NCI-H345 treated with DMSO at 0.1 percent for 48 hours (cell line): ENCODE results near the gene WARS2.
"Not testable (repeated sequence)": the region's sequence is repeated elsewhere in the genome, so short reads cannot be mapped to it uniquely, and the experiment has no call there.

Source experiments
- DNase-seq: peaks from one replicate; lab custom pipeline; 2025; ENCODE audit not compliant: unreplicated experiment; lab: John Stamatoyannopoulos, UW

WARS2 gene

DNA sequence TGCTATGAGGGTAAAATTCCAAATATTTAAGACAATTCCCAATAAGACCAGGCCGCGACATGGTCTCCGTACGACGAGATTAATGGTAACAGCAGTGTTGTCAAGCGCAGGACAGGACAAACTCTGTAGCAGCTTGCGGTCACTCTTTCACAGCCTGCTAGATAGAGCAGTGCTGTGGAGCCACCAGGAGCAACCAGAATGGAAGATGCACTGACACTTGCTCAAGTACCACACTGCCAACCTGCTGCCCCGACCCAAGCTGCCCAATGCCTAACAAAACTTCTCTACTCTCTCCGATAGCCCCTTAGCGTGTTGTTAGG, 636 bp downstream of the WARS2 start:
- no peak for DNase-seq

DNA sequence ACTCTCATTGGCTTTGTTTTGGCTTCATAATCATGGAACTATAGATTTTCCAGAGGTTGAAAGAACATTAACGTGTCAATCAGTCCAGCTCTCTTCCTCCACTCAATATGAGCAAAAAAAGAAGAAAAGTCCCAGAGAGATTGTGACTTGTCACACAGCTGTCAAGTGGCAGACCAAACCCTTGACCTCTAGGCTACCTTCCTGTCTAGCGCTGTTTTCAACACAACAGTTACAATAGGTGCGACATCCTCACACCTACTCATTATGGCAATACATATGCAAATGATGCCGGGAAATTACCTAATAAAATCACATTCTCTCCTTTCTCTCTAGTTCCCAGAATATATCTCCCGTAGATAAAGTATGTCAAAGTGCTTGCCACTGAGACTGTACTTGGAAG, 1.1 kb downstream of the WARS2 start:
- DNase-seq, result no peak

DNA sequence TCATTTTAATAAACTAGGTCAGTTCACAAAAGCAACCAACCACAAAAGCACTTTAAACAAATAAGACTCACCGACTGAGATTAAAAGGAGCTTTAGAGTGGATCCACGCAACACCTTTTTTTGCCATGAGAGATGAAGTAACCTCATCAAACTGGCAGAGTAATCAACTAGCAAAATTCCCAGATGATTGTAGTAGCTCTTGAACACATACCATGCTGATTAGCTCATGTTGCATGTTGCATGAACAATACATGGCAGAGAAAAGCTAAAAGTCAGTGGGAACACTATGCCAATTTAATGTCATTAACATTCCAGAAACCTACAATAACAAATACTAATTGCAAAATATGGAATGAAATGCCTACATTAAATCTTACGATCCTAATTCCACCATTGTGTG, 4.1 kb downstream of the WARS2 start:
- no peak for DNase-seq

DNA sequence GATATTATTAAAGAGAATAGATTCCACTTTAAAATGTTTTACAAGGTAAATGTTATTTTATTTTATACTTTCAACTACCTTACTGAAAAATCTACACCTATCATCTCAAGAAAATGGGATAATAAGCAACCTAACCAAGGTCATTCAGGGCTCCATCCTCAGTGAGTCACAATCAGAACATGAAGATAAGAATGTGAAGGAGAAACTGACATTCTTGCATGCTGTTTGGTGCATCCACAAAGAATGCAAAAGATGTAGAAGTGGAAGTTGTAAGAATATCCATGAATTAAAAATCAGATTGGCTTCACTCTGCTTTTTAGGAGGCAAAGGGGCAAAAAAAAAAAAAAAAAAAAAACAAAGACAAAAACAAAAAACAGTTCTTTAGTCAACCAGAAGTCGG, 6.5 kb downstream of the WARS2 start:
- no peak for DNase-seq

DNA sequence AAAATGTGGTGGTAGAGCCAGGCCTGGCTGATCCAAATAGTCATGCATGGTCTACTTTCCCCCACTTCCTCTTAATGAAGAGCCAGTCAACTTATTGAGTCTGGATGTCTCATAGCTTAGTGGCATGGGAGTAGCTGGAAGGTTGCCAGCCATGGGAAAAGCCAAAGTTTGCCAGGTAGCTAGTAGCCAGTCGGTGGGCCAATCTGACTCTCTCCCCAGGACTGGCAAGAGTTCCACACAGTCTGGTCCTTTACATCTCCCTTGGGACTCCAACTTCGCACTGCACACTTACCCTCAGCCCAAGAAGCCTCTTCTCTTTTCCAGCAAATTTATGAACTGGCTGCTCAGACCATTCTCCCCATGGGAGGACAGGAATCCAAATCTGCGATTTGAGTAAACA, 8.3 kb downstream of the WARS2 start:
- DNase-seq, result no peak

DNA sequence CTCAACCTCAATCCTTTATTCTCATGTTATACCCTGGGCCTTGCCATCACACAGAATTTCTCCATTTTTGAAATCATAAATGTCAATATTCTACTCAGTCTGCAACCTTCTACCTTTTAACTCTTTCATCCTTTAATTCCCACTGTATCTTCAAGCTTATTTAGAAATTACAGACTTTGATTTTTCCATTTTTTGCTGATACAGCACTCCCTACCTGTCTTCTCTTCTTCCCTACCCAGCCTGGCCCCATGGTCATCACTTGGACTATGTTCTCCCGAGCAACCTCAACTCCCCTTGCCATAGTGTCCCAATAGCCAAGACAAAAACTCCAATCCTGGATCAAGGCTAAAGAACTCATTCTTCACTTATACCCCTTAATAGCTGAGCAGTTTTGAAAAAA, 14.6 kb downstream of the WARS2 start:
- no peak for DNase-seq

DNA sequence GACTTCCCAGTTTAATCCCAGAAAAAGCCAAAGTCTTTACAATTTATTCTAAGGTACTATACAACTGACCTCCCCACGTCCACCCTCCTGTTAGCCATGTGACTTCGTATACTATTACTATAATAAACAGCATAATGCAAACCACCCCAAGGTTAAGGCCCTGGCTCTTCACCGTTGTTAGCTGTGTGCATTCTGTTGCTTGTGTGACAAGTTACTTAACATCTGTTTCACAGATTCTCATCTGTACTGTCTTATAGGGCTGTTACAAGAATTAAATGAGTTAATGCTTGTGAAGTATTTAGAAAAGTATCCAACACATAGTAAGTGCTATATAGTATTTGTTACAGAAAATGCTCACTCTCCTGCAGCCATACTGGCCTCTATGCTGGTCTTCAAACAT, 15.7 kb downstream of the WARS2 start:
- DNase-seq, result no peak

DNA sequence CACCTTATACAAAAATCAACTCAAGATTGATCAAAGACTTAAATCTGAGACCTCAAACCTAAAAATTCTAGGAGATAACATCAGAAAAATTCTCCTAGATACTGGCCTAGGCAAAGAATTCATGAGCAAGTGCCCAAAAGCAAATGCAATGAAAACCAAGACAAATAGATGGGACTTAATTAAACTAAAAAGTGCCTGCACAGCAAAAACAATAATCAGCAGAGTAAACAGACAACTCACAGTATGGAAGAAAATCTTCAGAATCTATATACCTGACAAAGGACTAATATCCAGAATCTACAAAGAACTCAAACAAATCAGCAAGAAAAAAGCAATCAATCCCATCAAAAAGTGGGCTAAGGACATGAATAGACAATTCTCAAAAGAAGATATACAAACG, 18.6 kb downstream of the WARS2 start:
- DNase-seq, result not testable (repeated sequence)

DNA sequence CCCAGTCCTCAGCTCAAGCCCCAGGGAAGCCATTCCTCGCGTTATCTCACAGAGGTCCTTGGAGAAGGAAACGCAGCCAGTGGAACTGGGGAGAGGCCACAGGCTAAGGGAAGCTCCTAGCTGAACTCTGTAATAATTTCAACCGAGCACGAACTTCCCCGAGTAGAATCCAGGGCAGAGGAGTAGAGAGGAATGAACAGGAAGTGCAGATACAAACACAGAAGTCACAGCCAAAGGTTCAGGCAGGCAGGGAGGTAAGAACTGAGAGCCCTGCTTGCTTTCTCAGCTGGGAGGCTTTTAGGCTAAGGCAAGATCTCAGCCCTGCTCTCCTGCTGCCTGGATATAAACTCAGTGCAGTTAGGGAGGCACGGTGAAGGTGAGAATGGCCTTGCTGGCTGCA, 23.7 kb downstream of the WARS2 start:
- DNase-seq, result no peak

DNA sequence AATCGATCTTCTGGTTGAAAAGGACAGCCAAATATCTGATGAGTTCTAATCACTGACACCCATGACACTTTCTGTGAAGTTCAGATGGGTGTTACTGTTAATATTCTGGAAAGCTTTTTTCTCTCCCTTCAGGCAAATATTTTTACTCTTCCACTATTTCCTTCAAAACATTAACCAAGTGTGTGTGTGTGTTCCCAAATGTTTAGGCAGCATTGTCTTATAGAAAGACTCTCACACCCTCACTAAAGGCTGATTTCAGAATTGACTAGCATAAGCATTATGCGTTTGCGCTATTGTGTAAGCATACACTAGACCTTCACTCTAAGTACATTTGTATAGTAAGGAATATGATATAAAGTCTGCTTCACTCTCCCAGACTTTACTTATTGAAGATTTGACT, 24.7 kb downstream of the WARS2 start:
- DNase-seq, result no peak

DNA sequence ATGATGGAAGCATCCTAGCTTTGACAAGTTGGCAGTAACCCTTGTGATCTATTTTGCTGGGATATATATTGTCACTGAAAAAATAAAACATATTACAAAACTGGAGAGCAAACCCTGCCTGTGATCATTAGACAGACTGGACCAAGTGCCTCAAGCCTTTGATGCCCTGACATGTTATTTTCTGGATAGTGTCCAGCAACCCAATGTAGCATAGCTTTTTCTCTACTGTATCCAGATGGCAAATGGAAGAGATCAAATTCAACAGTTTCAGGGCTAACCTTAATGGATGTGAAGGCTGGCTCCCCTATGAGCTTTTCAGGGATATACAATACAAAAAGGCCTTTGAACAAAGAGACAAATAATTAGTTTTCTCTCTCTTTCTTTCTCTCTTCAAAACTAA, 25.1 kb downstream of the WARS2 start:
- no peak for DNase-seq

DNA sequence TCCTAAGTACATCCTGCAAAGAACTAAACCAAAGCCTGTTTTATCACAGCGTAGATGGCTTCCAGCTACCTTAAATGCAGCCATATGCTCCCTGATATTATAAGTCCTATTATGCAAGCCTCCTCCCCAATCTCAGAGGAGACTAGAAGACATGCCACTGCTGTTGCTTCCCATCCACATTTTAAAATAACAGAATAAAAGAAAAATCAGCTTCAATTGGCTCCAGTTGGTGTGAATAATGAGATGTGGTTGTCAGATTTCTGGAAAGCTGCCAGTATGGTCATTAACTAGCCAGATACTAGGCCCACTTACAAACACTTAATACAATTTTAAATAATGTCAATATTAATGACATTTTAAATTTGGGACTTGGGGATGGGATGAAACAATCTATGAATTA, 25.7 kb downstream of the WARS2 start:
- DNase-seq, result no peak

DNA sequence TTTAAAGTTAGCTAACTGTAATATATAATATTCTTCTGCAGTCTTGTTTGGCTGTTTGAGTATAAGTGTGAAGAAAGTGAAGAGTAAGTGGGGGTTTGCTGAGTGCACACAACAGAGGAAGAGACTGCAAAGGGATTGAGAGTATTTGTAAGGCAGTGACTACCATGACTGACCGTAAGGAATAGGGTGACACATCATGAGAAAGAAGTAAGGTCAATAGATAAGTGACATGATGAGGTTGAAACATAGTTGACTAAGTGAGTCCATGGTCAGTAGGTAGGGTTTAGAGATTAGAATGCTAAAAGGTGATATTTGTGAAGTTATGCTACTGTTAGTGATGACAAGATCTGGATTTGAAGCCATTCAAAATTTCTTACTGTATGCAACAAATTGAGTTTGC, 27.7 kb downstream of the WARS2 start:
- DNase-seq, result no peak

DNA sequence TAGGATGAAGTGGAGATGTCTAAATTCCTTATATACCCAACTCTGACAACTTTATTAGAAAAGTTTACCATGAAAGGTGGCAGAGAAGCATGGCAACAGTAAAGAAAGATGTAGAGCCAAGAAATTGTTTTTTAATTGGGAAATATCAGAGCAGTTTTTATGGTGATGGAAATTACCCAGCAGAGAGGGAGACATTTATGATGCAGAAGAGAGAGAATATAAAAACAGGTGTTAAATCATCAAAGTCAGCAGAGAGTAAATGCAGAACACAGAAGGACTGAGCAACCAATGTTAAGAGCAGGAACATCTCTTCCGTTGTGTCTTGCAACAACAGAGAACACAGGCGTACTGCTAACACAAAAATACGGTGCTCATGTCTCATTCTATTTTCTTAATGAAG, 28.2 kb downstream of the WARS2 start:
- no peak for DNase-seq

DNA sequence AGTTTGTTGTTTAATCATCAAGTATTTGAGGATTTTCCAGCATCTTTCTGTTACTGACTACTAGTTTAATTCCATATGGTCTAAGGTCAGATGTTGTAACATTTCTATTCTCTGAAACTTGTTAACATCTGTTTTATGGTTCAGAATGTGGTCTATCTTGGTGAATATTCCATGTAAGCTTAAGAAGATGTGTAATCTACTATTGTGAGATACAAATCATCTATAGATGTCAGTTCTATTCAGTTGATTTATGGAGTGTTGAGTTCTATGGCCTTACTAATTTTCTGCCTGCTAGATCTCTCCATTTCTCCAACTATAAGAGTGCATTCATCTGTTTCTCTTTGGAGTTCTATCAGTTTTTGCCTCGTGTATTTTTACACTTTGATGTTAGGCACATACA, 31.5 kb downstream of the WARS2 start:
- no peak for DNase-seq

DNA sequence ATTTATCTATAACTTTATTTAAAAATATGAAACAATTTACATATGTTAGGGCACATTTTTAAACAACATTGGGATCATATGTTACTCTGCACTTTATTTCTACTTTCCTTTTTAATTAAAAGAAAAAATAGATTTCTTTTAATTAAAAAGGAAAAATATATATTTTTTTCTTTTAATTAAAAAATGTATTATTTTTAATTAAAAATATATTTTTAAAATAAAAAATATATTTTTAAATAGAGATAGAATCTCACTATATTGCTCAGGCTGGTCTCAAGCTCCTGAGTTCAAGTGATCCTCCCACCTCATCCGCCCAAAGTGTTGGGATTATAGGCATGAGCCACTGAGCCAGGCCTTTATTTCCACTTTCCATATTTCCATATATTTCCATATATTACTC, 36.7 kb downstream of the WARS2 start:
- DNase-seq, result no peak

DNA sequence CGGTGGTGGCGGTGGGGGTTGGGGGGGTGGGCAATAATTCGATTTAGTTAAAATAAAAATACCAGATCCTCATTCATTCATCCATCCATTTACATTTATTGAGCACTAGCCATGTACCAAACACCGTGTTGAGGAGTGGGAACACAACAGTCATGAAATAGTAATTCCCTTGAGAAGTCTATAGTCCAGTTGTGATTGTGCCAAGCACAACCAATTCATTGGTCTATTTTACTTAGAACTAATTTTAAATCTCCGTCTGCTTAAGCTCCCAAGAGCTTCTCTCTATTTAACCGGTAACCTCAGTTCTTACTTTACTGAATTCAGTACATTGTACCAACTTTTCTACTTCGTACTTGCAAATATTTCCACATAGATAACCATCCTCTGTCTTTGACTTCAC, 38.4 kb downstream of the WARS2 start:
- DNase-seq, result no peak

DNA sequence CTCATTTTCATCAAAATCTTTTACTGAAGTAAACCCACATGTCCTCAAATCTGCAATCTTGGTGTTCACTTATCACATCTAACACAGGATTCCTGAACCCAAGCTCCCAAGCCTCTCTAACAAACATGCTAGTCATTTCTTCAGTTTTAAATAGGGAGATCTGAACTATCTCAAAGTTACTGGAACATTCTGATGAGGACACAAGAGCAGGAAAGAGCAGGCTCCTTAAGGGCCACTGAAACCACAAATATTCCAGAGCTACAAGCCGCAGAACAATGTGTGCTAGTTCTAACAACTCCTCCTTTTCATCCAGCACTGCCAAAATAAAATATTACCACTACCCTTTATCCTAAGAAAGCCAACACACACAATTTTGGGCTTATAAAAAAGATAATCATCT, 38.9 kb downstream of the WARS2 start:
- DNase-seq, result no peak

DNA sequence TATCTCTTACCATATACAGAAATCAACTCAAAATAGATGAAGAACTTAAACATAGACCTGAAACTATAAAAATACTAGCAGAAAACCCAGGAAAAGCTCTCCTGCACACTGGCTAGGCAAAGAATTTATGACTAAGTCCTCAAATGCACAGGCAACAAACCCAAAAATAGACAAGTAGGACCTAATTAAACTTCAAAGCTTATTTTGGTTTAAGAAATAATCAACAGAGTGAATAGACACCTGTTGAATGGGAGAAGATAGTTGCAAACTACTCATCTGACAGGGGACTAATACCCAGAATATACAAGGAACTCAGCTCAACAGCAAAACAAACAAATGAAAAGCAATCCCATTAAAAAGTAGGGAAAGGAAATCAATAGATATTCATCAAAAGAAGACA, 40.7 kb downstream of the WARS2 start:
- DNase-seq, result no peak

DNA sequence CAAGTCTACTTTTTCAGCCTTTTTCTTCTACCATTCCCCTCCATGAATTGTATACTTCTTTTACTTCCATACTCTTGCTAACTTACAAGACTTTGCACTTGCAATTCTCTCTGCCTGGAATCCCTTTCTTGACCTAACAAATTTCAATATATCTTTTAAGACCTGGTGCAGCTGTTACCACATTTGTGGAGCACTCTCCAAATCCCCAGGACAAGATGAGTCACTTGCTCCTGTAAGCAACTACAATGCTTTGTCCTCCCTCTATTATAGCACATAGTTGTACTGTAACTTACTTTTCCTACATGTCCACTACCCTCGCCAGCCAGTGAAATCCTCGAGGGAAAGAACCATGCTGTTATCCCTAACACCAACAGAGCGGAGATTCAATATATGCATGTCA, 43.1 kb downstream of the WARS2 start:
- no peak for DNase-seq

DNA sequence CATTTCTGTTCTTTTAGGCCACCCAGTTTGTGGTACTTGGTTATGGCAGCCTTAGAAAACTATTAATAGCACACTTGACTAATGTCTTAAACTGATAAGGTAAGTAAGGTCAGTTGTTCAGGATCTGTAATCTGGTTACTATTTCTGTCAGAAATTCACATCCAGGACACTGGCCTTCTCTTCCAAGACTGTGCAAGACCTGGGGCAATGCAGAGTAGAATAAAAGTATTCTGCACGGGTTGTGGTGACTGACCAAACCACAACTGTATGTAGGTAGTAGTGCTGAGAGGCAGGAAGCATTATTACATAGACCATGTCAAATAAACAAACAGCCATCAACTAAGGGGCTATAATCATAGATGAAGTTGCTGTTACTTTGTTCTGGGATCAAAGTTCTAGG, 46.7 kb downstream of the WARS2 start:
- DNase-seq, result no peak

DNA sequence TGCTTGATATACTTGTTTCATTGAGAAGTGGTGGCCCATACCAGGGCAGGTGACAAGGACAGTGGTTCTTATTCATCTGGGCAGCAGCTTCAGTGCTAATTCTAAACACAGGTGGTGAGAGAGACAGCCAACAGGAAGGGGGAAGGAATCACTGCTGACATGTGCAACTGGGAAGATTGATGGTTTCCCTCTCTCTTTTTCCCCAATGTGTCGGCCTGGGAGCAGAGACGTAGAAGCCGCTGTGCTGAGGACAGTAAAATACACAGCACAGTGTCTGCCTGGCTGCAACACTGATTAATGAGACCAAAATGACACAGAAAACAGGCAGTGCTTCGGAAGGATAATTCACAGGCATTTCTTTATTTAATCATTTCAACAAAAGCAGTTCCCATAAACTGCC, 48.8 kb downstream of the WARS2 start:
- no peak for DNase-seq

DNA sequence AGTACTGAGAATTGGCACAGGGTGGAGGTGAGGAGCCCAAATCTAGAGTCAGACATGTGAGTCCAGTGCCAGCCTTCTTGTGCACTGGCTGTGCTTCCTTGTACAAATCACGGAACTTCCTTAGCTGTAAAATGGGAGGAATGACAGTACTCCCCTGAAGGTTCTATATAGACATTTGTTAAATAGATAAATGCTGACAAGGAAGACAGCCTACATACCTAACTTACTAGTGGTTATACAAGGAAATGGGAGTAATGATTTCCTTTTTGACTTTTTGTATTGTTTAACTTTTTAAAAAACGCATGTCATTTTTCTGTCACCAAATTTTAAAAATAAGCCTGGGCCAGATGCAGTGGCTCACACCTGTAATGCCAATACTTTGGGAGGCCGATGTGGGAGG, 50.2 kb downstream of the WARS2 start:
- DNase-seq, result no peak

DNA sequence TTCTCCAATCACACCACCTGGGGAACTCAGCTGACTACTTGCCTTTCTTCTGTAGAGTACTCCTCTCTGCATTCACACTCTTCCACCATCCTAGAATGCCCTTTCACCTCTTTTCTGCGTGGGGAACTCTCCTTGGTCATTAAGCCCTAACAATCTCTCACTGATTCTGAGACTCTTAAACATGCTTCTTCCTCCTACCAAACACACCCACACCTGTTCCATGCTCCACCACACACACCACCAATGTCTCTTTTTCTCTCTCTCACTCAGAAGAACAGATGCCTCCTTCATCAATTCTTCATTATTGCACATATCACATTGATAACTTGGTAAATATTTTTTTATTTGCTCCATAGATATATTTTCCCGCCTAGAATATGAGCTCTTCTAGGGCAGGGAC, 53.6 kb downstream of the WARS2 start:
- DNase-seq, result no peak

DNA sequence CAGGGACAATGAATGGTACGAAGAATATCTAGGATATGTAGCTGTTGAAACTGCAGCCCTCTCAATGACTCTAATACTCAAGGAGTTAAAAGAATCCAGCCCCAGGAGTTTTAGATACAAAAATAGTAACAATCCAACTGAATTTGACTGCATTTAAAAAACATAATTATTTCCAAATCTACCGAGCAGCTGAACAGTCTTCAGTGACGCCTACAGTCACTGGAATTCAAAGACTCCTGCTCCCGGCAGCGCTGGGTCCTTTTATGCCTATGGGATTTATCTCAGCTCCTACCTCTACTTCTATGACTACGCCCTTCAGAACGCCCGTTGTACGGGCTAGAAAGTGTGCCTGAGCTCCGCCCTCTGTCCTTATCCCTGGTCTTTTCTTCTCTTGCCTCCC, 55.7 kb downstream of the WARS2 start:
- no peak for DNase-seq
